Measurements from ENCODE around the gene VPS72.

The VPS72 gene

GRCh38 chr1:151144474-151145303, 45.3 kb downstream of the VPS72 start:
- no peak for DNase-seq

GRCh38 chr1:151143986-151144385, 46.0 kb downstream of the VPS72 start:
- no peak for DNase-seq

GRCh38 chr1:151143057-151143435, 47.0 kb downstream of the VPS72 start:
- DNase-seq = no peak

GRCh38 chr1:151142411-151143056, 47.5 kb downstream of the VPS72 start:
- DNase-seq = no peak

GRCh38 chr1:151137789-151138188, 52.2 kb downstream of the VPS72 start:
- no peak for DNase-seq

GRCh38 chr1:151135433-151136385, 54.3 kb downstream of the VPS72 start:
- DNase-seq = no peak

- no peak for DNase-seq
Measured at GRCh38 chr1:151134991-151135390, 55.0 kb downstream of the VPS72 start.

GRCh38 chr1:151134396-151134795, 55.6 kb downstream of the VPS72 start:
- no peak for DNase-seq

- DNase-seq = no peak
Measured at GRCh38 chr1:151133018-151133806, 56.8 kb downstream of the VPS72 start.

GRCh38 chr1:151132335-151133017, 57.5 kb downstream of the VPS72 start:
- DNase-seq = no peak

- no peak for DNase-seq
Measured at GRCh38 chr1:151131701-151132334, 58.2 kb downstream of the VPS72 start.

- DNase-seq = peak; percentile 65
Measured at GRCh38 chr1:151130987-151131586, 58.9 kb downstream of the VPS72 start.

GRCh38 chr1:151128800-151129199, 61.2 kb downstream of the VPS72 start:
- DNase-seq = no peak

Data from NCI-H748 treated with DMSO at 0.1 percent for 48 hours (cell line).